Erythroblast (primary cell): ENCODE results near the gene BCAR3.
"Not testable (repeated sequence)": the region's sequence is repeated elsewhere in the genome, so short reads cannot be mapped to it uniquely, and the experiment has no call there.

Experiments used
- DNase-seq, 2 experiments: peaks; one replicate each; lab custom pipeline; 2025; lab: John Stamatoyannopoulos, UW
- GATA1 ChIP-seq: IDR thresholded peaks from 2 replicates; pipeline ENCODE4 v1.6.1; 2011; ENCODE audit warnings: low read depth, mild to moderate bottlenecking, control low read depth, low read length, moderate library complexity
- POLR2A ChIP-seq: IDR thresholded peaks from 2 replicates; pipeline ENCODE4 v1.6.1; 2011; ENCODE audit warnings: mild to moderate bottlenecking, low read length

Gene BCAR3

DNA sequence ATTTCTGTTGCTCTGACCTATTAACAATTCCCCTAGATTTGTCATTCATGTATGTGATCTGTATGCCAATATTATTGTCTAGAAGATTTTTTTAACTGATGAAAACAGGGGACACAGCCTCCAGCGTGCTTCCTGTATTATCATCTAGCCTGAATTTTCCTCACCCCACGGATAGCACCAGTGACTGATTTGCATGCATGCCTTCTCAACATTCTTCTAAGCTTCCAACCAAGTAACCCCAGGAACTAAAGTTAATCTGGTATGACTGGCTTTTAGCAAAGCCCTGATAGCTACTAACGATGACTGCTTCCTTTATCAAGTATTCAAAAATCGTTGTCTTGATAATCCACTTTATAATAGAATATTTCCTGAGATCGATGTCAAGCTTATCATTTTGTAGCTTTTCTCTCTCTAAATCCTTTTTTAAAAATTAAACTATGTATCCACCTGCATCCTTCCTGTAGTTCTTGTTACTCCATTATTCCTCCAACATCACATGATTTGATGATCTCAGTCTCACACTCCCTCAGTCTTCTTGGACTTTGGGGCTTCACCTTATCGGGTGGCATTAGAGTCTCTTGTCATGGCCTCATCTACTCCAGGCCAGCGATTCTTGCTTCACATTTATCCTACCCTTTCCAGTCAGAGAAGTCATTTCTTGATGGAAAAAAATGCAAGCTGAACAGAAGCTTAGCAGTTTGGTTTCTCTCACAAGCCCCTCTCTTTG, 19.0 kb downstream of the BCAR3 start:
- peak in 1 of 2 experiments; percentile 49 for DNase-seq
- TF ChIP-seq POLR2A (no peak), GATA1 (no peak)

GRCh38 chr1:93661829-93662474, 19.7 kb downstream of the BCAR3 start:
- peak; percentile 46 to 74 for DNase-seq
- no peak for TF ChIP-seq POLR2A
- no peak for TF ChIP-seq GATA1

GRCh38 chr1:93661341-93661740, 20.3 kb downstream of the BCAR3 start:
- not testable (repeated sequence) for DNase-seq

- no peak for TF ChIP-seq GATA1
- TF ChIP-seq POLR2A: no peak
- peak; percentile 77 to 90 for DNase-seq
These were observed 21.7 kb downstream of the BCAR3 start for GRCh38 chr1:93659822-93660503.

GRCh38 chr1:93658188-93658587, 23.4 kb downstream of the BCAR3 start:
- DNase-seq: no peak
- TF ChIP-seq POLR2A (no peak), GATA1 (no peak)

GRCh38 chr1:93656491-93656890, 25.1 kb downstream of the BCAR3 start:
- TF ChIP-seq GATA1: no peak
- no peak for TF ChIP-seq POLR2A

GRCh38 chr1:93653656-93654055, 28.0 kb downstream of the BCAR3 start:
- no peak for DNase-seq
- TF ChIP-seq GATA1 (no peak), POLR2A (no peak)

More at GRCh38 chr1:93656491-93656890, 25.1 kb downstream of the BCAR3 start:
- DNase-seq: peak; percentile 49 to 54

DNA sequence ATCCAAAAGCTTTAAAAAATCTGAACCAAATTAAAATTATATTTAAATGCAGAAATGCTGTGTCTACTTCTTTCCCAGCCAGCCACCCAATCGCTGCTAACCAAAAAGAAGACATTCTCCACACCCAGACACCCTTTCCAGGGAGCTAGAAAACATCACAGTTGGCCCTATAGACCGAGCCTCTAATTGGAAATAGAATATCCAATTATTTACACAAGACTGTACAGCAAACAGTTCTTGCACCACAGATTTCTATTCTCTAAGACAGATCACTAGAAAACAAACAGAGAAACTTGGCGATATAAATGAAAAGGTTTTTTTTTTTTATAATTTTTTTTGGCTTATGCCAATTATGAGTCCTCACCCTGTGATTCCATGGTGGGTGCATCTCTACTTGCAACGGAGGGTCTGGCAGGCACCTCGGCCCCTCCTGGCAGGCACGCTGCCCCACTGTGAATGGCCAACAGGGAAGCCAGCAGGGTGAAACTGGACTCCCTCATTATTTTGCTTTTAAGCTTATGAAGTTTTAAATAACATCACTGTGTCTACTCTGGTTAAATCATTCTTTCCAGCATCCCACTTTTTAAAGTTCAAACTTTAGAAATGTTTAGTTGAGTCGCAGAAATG, 29.2 kb downstream of the BCAR3 start:
- TF ChIP-seq POLR2A (no peak), GATA1 (no peak)
- no peak for DNase-seq

- TF ChIP-seq GATA1 (no peak), POLR2A (no peak)
- no peak for DNase-seq
These were observed 29.9 kb downstream of the BCAR3 start for GRCh38 chr1:93651695-93652094.

DNA sequence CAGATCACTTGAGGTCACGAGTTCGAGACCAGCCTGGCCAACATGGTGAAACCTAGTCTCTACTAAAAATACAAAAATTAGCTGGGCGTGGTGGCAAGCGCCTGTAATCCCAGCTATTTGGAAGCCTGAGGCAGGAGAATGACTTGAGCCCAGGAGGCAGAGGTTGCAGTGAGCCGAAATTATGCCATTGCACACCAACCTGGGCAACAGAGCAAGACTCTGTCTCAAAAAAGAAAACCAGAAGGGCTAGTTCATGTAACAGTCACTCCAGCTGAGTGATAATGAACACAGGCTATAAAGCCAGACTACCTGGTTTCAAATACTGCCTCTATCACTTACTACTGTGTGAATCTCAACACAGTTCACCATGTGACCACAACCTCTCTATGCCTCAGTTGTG, 31.5 kb downstream of the BCAR3 start:
- DNase-seq: not testable (repeated sequence)

DNA sequence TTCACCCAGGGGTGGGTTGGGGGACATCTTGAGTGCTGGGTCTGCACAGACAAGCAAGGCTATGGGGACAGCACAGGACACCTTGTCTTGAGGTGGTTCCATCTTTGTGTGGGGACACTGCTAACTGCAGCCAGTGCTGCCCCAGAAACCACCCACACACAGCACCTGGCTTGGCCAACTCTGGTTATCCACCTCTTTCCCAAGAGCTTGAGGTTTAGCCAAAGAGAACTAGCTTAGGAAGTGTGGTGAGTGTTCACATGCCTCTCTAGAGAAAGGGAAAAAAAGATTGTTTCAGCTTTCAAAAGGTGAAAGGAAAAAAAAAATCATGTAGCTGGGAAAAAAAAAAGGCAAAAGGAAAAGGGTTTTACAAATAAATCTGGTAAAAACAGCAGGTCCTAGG, 32.4 kb downstream of the BCAR3 start:
- TF ChIP-seq GATA1 (no peak), POLR2A (no peak)
- DNase-seq: no peak

GRCh38 chr1:93648656-93649055, 33.0 kb downstream of the BCAR3 start:
- DNase-seq: no peak
- TF ChIP-seq POLR2A (no peak), GATA1 (no peak)

DNA sequence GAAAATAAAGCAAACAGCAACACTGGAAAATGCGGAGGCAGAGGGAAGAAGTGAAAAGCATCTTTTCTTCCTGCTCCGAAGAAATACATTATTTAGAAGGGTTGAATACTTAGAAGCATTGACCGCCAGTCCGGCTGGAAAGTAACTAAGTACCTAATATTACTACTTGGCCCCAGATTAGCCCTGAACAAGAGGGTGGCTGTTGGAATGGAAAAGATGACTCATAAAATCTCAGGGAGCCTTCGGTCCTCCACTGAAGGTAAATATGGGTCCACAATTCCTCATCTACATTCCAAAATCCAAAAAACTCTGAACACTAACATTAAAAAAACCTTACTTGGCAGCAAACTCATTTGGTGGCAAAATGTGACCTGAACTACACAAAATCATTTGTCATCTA, 40.1 kb downstream of the BCAR3 start:
- TF ChIP-seq GATA1 (no peak), POLR2A (no peak)
- DNase-seq: no peak

DNA sequence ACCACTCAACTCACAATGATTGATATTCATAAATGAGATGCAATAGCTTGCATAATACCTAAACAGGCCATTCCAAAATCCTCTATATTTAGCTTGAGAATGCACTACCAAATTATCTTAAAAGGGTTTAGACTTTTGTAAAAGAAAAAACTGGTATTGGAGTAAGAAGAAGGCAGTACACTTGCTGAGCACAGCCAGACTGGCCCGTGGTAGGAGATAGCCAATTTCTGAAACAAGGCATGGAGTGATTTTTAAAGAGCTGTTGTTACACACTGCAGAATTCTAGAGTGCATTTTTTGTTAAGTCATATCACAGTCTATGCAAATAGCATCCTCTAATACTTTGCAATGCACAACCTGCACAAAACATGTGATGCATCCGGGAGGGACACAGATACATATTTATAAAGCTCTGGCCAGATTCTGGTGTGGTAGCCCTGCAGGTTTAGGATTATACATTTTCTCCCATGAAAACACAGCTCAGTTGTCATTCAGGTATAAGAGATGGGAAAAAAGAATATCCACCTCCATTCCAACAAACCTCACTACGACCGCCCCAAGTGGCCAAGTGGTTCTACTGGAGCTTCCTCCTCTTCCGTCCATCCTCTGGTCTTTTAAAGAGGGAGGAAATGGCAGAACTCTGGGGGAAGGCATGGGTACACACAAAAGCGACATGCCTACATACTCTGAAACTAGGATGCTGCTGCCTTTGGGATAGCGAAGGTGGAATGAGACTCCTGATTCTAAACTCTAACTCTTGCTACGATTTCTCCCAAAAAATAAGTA, 40.8 kb downstream of the BCAR3 start:
- DNase-seq: no peak
- TF ChIP-seq POLR2A: no peak
- TF ChIP-seq GATA1: no peak
